T-helper 17 cell (primary cell): ENCODE data around the gene EXOC6B. TPM values are rescaled to one million over a fixed set of nuclear protein-coding genes. Genes with fewer than 3 reads are reported as not detected.

Source experiments
- ATAC-seq: fragments of 150-1000 bp; cut with Tn5 transposase; 2 replicates; pipeline ENCODE4 v1.10.0; 2021; ENCODE audit warnings: mild to moderate bottlenecking, moderate library complexity
- DNase-seq, 3 donors: peaks; one replicate each; pipeline versions ENCODE4 v3.0.0 to v3.0.0-alpha.2; 2020 to 2021
- H3K9me3 ChIP-seq: one replicate; pipeline ENCODE4 v1.7.0; 2013; ENCODE audit warnings: low read length, mild to moderate bottlenecking; ENCODE audit not compliant: control insufficient read depth, poor library complexity, severe bottlenecking
- H3K27ac Mint-ChIP-seq: one replicate; pipeline ENCODE4 v1.8.0; 2022; ENCODE audit warnings: mild to moderate bottlenecking, moderate library complexity, mixed read lengths
- H3K27me3 Mint-ChIP-seq: one replicate; pipeline ENCODE4 v1.8.0; 2022; ENCODE audit warnings: mixed read lengths
- H3K36me3 Mint-ChIP-seq: one replicate; pipeline ENCODE4 v1.8.0; 2022; ENCODE audit warnings: low read depth, mixed read lengths
- H3K4me1 Mint-ChIP-seq: one replicate; pipeline ENCODE4 v1.8.0; 2022; ENCODE audit warnings: mild to moderate bottlenecking, mixed read lengths
- H3K4me3 Mint-ChIP-seq: one replicate; pipeline ENCODE4 v1.8.0; 2022; ENCODE audit warnings: mild to moderate bottlenecking, moderate library complexity, mixed read lengths
- total RNA-seq, 4 donors: library from RNA in 2 of 4; stranded (reverse) in 2 of 4; gene quantifications; one replicate each; pipeline ENCODE4 v1.2.3 and lab custom pipeline; 2022 to 2026

The EXOC6B gene
- total RNA-seq, 2 donors from 2014 or later: 14.6 to 17.3 TPM

DNA sequence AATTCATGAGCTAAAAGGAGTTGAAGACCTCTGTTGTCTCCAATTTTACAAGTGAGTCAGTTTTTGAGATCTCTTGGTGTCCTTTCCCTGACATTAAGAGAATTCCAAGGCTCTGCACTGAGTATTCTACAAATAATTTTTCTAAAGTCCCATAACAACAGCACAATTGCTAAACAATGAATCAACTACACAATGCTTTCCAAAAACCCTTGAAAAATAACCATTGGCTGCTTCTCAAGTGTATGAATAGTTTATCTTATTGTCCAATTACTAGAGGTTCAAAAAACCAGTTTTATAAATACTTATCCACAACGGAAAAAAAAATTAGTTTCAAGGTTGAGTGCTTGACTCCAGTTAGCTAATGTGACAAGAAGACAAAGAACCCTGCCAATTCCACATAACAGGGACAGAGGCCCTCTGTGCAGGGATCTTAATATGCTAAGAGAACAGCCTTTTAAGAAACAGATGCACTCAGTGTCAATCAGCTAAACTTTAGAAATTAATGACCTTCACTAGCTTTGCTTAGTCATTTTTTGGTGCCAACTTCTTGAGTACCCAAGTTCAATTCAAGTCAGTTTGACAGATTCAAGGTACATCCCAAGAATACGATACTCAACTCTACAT, 411.6 kb downstream of the EXOC6B start:
- no peak for DNase-seq
- H3K4me3 Mint-ChIP-seq: no peak overlapping the region
- H3K36me3 Mint-ChIP-seq: no peaks in the 10 kb centered on the region
- no peak overlapping the region for H3K27ac Mint-ChIP-seq
- no peaks in the 10 kb centered on the region for H3K4me1 Mint-ChIP-seq
- no peaks in the 10 kb centered on the region for H3K9me3 ChIP-seq
- no peak for ATAC-seq
- no peaks in the 10 kb centered on the region for H3K27me3 Mint-ChIP-seq

GRCh38 chr2:72413716-72414115, 412.1 kb downstream of the EXOC6B start:
- Mint-ChIP-seq H3K27me3 (no peaks in the 10 kb centered on the region), H3K27ac (no peak overlapping the region), H3K4me3 (no peak overlapping the region), H3K4me1 (no peaks in the 10 kb centered on the region), H3K36me3 (no peaks in the 10 kb centered on the region)
- DNase-seq: no peak
- H3K9me3 ChIP-seq: no peaks in the 10 kb centered on the region
- ATAC-seq: no peak

DNA sequence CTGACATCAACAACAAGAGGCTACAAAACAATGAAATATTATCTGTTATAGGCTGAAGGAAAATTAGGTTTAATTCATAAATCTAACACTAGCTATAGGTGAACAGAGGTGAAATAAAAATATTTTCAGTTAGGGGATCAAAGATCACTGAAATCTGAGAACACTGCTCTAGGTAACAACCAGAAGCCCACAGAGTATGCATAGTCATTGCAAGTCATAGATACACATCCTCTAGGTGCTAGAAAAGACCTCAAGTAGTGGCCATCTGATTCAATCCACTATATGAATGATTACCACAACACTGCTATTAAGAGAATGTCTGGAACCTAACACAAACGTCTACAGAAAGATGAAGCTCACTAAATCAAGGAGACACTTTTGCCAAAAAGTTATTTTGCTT, 413.6 kb downstream of the EXOC6B start:
- no peak overlapping the region for H3K4me3 Mint-ChIP-seq
- no peak for ATAC-seq
- no peaks in the 10 kb centered on the region for H3K36me3 Mint-ChIP-seq
- no peak for DNase-seq
- H3K27me3 Mint-ChIP-seq: no peaks in the 10 kb centered on the region
- H3K27ac Mint-ChIP-seq: no peak overlapping the region
- H3K9me3 ChIP-seq: no peaks in the 10 kb centered on the region
- no peaks in the 10 kb centered on the region for H3K4me1 Mint-ChIP-seq

DNA sequence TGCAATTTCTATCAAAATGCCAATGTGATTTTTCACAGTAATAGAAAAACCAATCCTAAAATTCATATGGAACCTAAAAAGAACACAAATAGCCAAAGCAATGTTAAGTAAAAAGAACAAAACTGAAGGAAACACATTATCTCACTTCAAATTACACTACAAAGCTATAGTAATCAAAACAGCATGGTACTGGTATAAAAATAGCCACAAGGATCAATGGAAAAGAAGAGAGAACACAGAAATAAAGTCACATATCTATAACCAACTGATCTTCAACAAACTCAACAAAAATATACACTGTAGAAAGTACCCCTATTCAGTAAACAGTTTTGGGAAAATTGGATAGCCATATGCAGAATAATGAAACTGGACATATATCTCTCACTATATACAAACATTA, 426.0 kb downstream of the EXOC6B start:
- no peak overlapping the region for H3K27ac Mint-ChIP-seq
- no peak for DNase-seq
- H3K4me1 Mint-ChIP-seq: no peaks in the 10 kb centered on the region
- H3K4me3 Mint-ChIP-seq: no peak overlapping the region
- no peaks in the 10 kb centered on the region for H3K9me3 ChIP-seq
- H3K36me3 Mint-ChIP-seq: no peaks in the 10 kb centered on the region
- ATAC-seq: no peak
- H3K27me3 Mint-ChIP-seq: no peaks in the 10 kb centered on the region

DNA sequence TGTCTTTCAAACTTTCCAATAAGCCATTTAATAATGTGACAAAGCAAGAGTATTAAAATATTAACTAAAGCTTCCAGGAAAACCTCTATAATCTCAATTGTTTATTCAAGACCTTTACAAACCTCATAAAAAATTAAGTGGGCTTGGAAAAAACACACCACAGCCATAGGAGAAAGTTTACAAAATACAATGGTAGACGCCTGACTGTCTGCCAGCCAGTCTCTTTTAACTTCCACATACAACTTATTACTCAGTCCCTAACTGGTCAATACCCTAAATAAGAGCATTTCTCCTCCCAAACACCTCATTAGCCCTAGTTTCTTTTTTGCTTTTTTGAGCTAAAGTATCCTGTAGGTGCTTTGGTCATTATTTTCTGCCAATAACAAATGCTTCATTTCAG, 430.7 kb downstream of the EXOC6B start:
- Mint-ChIP-seq H3K27ac (no peak overlapping the region), H3K27me3 (no peaks in the 10 kb centered on the region), H3K4me3 (no peak overlapping the region), H3K36me3 (no peaks in the 10 kb centered on the region), H3K4me1 (no peaks in the 10 kb centered on the region)
- no peaks in the 10 kb centered on the region for H3K9me3 ChIP-seq
- no peak for DNase-seq
- ATAC-seq: no peak

DNA sequence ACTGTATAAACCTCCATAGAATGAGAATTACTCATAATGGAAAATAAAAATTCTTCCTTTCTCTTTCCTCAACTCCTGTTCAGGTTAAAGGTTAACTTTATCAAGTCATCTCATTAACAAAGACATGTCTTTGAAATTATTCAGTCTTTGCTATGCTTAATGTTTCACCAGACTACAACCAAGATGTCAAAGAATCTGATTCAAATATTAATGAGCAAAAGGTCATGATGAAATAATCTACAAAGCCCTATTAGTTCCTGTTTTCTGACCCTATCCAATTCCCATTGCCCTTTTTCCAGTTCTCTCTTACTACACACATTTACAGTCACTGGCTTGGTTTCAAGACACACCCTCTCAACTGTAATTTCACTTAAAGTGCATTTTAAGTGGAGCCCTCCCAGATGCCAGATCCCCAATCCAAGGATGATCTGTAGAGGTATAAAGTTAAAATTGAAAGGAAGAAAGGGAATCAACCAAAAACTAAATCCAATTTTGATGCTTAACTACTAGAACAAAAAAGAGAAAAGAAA, 431.2 kb downstream of the EXOC6B start:
- no peak overlapping the region for H3K4me3 Mint-ChIP-seq
- no peaks in the 10 kb centered on the region for H3K27me3 Mint-ChIP-seq
- H3K27ac Mint-ChIP-seq: no peak overlapping the region
- H3K36me3 Mint-ChIP-seq: no peaks in the 10 kb centered on the region
- no peaks in the 10 kb centered on the region for H3K4me1 Mint-ChIP-seq
- no peak for ATAC-seq
- no peaks in the 10 kb centered on the region for H3K9me3 ChIP-seq
- no peak for DNase-seq

DNA sequence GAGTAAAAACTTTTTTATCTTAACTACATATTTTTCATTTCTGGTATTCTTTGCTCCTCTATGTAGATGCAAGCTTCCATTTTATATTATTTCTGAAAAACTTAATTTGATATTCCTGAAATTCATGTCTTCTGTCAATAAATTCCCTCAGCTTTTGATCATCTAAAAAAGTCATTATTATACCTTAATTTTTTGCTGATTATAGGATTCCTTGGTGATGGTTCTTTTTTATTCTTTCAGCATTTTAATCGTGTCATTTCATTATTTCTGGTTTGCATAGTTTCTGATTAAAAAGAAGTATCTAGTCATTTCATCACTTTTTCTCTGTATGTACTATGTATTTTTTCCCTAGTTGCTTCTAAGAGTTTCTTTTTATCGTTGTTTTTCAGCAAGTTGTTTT, 436.4 kb downstream of the EXOC6B start:
- Mint-ChIP-seq H3K27ac (no peak overlapping the region), H3K4me3 (no peak overlapping the region), H3K4me1 (no peaks in the 10 kb centered on the region), H3K27me3 (no peaks in the 10 kb centered on the region), H3K36me3 (no peaks in the 10 kb centered on the region)
- DNase-seq (no peak), ATAC-seq (no peak)
- H3K9me3 ChIP-seq: no peaks in the 10 kb centered on the region

DNA sequence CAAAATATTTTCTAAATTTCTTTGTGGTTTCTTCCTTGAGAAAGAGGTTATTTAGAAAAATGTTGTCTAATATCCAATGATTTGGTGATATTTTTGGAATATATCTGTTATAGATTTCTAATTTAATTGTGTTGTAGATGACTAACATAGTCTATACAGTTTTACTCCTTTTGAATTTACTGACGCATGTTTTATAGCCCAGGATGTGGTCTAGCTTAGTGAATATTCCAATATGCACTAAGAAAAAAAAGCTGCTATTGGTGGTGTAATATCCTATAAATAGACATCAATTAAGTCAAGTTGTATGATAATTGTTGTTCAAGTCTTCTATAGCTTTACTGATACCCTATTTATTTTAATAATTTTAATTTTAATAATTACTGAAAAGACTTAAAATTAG, 437.6 kb downstream of the EXOC6B start:
- Mint-ChIP-seq H3K36me3 (no peaks in the 10 kb centered on the region), H3K4me3 (no peak overlapping the region), H3K27me3 (no peaks in the 10 kb centered on the region), H3K27ac (no peak overlapping the region), H3K4me1 (no peaks in the 10 kb centered on the region)
- ATAC-seq: no peak
- no peak for DNase-seq
- H3K9me3 ChIP-seq: no peaks in the 10 kb centered on the region

DNA sequence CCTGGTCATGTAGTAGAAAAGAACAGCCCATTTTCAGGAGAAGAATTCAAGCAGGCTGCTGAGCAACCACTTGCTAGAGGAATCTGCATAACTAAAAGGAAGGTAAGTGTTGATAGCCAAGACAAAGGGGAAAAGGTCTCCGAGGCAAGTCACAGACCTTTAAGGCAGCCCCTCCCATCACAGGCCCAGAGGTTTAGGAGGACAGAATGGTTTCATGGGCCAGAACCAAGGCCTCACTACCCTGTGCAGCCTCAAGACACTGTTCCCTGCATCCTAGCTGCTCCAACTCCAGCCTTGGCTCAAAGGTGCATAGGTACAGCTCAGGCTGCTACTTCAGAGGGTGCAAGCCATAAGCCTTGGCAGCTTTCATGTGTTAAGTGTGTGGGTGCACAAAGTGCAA, 439.5 kb downstream of the EXOC6B start:
- no peaks in the 10 kb centered on the region for H3K36me3 Mint-ChIP-seq

DNA sequence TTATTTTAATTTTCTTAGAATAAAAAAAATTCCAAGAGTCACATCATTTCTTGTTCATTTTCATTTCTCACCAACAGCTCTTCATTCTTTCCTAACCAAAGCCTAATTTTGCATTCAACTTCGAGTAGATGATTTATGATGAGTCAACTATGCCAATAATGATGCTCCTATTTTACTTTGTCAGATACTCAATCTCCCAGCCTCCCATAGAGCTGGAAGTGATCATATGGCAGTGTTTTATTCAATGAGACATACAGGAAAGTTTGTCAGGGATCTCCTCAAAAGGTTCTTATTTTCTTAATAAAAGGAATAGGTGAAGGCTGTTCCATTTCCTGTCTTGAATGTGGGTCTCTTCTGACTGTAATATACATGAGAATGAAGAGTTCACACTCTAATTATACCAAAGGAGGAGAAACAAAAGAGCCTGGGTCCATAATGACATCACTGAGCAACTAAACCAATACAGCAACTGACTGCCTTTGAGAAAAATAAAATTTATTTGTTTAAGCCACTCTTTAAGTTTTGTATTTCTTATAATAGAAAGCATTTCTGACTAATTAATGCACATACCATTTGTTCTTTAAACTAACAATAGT, 447.0 kb downstream of the EXOC6B start:
- Mint-ChIP-seq H3K36me3 (peaks cover 7% of the 10 kb centered on the region), H3K27me3 (no peaks in the 10 kb centered on the region), H3K27ac (no peak overlapping the region), H3K4me3 (no peak overlapping the region), H3K4me1 (no peaks in the 10 kb centered on the region)
- ATAC-seq (no peak), DNase-seq (no peak)
- H3K9me3 ChIP-seq: no peaks in the 10 kb centered on the region

More for the DNA sequence above, 439.5 kb downstream of the EXOC6B start:
- no peaks in the 10 kb centered on the region for H3K9me3 ChIP-seq
- DNase-seq (no peak), ATAC-seq (no peak)
- Mint-ChIP-seq H3K27ac (no peak overlapping the region), H3K4me3 (no peak overlapping the region), H3K27me3 (no peaks in the 10 kb centered on the region), H3K4me1 (no peaks in the 10 kb centered on the region)

DNA sequence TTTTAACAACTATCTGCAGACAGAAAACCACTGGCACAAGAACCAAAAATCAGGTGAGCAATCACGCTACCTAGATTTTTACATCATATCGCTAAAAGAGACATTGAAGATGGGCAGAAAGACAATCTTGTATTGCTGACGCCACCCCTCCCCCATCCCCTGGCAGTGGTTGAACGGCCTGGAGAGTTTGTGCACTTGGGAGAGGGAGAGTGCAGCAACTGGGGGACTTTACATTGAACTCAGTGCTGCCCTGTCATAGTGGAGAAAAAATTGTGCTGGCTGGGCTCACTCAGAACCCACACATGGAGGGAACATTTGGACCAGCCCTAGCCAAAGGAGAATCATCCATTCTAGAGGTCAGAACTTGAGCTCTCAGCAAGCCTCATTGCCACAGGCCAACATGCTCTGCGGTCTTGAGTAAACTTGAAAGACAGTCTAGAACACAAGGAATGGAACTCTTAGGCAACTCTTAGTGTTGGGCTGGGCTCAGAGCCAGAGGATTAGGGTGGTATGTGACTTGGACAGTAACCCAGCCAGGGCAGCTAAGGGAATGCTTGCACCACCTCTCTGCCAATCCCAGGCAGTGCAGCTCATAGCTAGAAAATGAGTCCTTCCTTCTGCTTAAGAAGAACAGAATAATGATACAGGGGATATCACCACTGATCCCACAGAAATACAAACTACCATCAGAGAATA, 458.2 kb downstream of the EXOC6B start:
- H3K27me3 Mint-ChIP-seq: no peaks in the 10 kb centered on the region
- DNase-seq (no peak), ATAC-seq (no peak)
- H3K27ac Mint-ChIP-seq: no peak overlapping the region
- no peaks in the 10 kb centered on the region for H3K4me1 Mint-ChIP-seq
- H3K9me3 ChIP-seq: no peaks in the 10 kb centered on the region
- no peak overlapping the region for H3K4me3 Mint-ChIP-seq
- H3K36me3 Mint-ChIP-seq: peaks cover 13% of the 10 kb centered on the region

- no peak for DNase-seq
- H3K4me1 Mint-ChIP-seq: no peaks in the 10 kb centered on the region
- peaks cover 4% of the 10 kb centered on the region for H3K36me3 Mint-ChIP-seq
- no peaks in the 10 kb centered on the region for H3K9me3 ChIP-seq
- H3K27me3 Mint-ChIP-seq: no peaks in the 10 kb centered on the region
- no peak overlapping the region for H3K4me3 Mint-ChIP-seq
- H3K27ac Mint-ChIP-seq: no peak overlapping the region
- no peak for ATAC-seq
Measured at GRCh38 chr2:72363406-72363805, 462.4 kb downstream of the EXOC6B start.

GRCh38 chr2:72362733-72363132, 463.1 kb downstream of the EXOC6B start:
- ATAC-seq: no peak
- DNase-seq: no peak
- no peak overlapping the region for H3K4me3 Mint-ChIP-seq
- H3K27me3 Mint-ChIP-seq: no peaks in the 10 kb centered on the region
- no peak overlapping the region for H3K27ac Mint-ChIP-seq
- H3K4me1 Mint-ChIP-seq: no peaks in the 10 kb centered on the region
- no peaks in the 10 kb centered on the region for H3K9me3 ChIP-seq
- peaks cover 4% of the 10 kb centered on the region for H3K36me3 Mint-ChIP-seq

DNA sequence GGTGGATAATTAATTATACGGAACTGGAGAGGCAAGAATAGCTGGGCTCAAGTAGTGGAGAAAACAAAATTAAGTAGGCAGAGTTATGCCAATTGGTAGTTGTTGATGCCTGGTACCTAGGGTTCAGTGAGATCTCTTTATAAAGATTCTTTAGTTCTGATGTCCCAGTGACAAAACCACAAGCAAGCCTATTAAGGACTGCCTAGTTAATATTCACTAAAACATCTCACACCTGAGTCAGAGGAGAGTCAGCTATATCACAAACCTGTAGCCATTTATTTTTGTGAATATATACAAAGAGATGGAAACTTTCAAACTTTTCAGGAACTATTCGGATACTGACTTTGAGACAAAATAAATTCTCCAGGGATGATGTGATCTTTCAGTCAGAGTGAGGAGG, 464.3 kb downstream of the EXOC6B start:
- H3K36me3 Mint-ChIP-seq: peaks cover 2% of the 10 kb centered on the region

More for the DNA sequence above, 464.3 kb downstream of the EXOC6B start:
- no peak for DNase-seq
- Mint-ChIP-seq H3K4me3 (no peak overlapping the region), H3K4me1 (no peaks in the 10 kb centered on the region), H3K27me3 (no peaks in the 10 kb centered on the region), H3K27ac (no peak overlapping the region)
- no peaks in the 10 kb centered on the region for H3K9me3 ChIP-seq
- ATAC-seq: no peak
